Heart left ventricle (tissue), 16 donors: ENCODE results near the gene TEX36. TPM values are rescaled to one million over a fixed set of nuclear protein-coding genes. Genes with fewer than 3 reads are reported as not detected.
A peak's percentile ranks its signal among the peaks of the same experiment; 100 is the strongest.
"Not testable (repeated sequence)": the region's sequence is repeated elsewhere in the genome, so short reads cannot be mapped to it uniquely, and the experiment has no call there.

Experiments used
- ATAC-seq, 4 donors: fragments of 200-7000 bp; cut with Tn5 transposase; one replicate each; pipeline ENCODE4 v1.9.1; 2020 to 2022; ENCODE audit warnings: moderate library complexity in 4 of 4, mild to moderate bottlenecking in 3 of 4, moderate number of reproducible peaks in 1 of 4
- DNase-seq, 5 donors: peaks; one replicate each; pipeline ENCODE4 v3.0.0-alpha.2; 2020
- H3K27ac ChIP-seq, 12 donors: fragments of 200-600 bp; sonication (generic) in 4 of 12; one replicate each; pipeline versions ENCODE4 v1.5.0 to v1.8.0; 2016 to 2022; ENCODE audit warnings: mild to moderate bottlenecking in 2 of 12
- H3K27me3 ChIP-seq, 9 donors: fragments of 200-600 bp; sonication (generic) in 2 of 9; one replicate each; pipeline versions ENCODE4 v1.5.1 to v1.8.0; 2016 to 2022; ENCODE audit warnings: mild to moderate bottlenecking in 3 of 9
- H3K36me3 ChIP-seq, 9 donors: fragments of 200-600 bp; sonication (generic) in 2 of 9; one replicate each; pipeline versions ENCODE4 v1.5.0 to v1.8.0; 2018 to 2022; ENCODE audit warnings: mild to moderate bottlenecking in 2 of 9
- H3K4me1 ChIP-seq, 12 donors: fragments of 200-600 bp; sonication (generic) in 4 of 12; one replicate each; pipeline versions ENCODE4 v1.5.0 to v1.8.0; 2016 to 2022; ENCODE audit warnings: mild to moderate bottlenecking in 3 of 12
- H3K4me3 ChIP-seq, 12 donors: fragments of 200-600 bp; sonication (generic) in 4 of 12; one replicate each; pipeline versions ENCODE4 v1.5.0 to v1.8.0; 2017 to 2022; ENCODE audit warnings: mild to moderate bottlenecking in 9 of 12, moderate library complexity in 4 of 12
- H3K9me3 ChIP-seq, 12 donors: fragments of 200-600 bp; sonication (generic) in 4 of 12; one replicate each; pipeline versions ENCODE4 v1.5.0 to v1.8.0; 2016 to 2022; ENCODE audit warnings: mild to moderate bottlenecking in 1 of 12
- POLR2A ChIP-seq, 2 donors: fragments of 450-650 bp; IDR thresholded peaks; one replicate each; pipeline ENCODE4 v1.6.1; 2017; ENCODE audit warnings: antibody characterized with exemption in 2 of 2, mild to moderate bottlenecking in 2 of 2, moderate library complexity in 2 of 2
- WGBS, 4 donors: extraction: QIAGEN DNeasy Blood & Tissue Kit in 2 of 4; methylation state at CpG; one replicate each; pipeline versions ENCODE4 v1.1.5 to v1.1.7; 2013 to 2018; 5-methylcytosine and 5-hydroxymethylcytosine counted together
- intact Hi-C, 10 donors: fragments of 100-400 bp; cut with DNase I; formaldehyde crosslinking; loops; one replicate each; pipeline versions ENCODE4 v1.11.1 to v1.14.2; 2022
- polyA plus RNA-seq, 2 donors: library from polyadenylated mRNA; stranded (reverse); fragments of 200-250 nt; gene quantifications; one replicate each; pipeline ENCODE4 v1.2.3, GENCODE V29; 2013
- total RNA-seq, 9 donors: library from RNA; depleted of rRNA in 2 of 9; stranded (reverse); fragments of >200 nt in 2 of 9; fragmentation: NEBNext Ultra II Directional in 3 of 9; extraction: Animal tissue kit (Norgen Biotek cat#: 25700) in 3 of 9; gene quantifications; one replicate each; pipeline versions ENCODE4 v1.1.0 to v1.2.4, GENCODE V29; 2016 to 2023
- TF ChIP-seq, protein P1 (sequence below), 12 donors: fragments of 200-600 bp; sonication (generic) in 4 of 12; IDR thresholded peaks; one replicate each; pipeline versions ENCODE4 v1.5.0 to v1.8.0; 2018 to 2022; ENCODE audit warnings: antibody characterized with exemption in 12 of 12, mild to moderate bottlenecking in 5 of 12
- donor health status: ischemic (EF 13 %, LVEDD 7.1; RV severe dilation, severe dysfunction).
- donor health status: healthy with polysubstance abuse.
- donor health status: DM: no; HTN: yes; CAD: no.
- donor health status: DM: no; HTN: no; CAD: no.
- donor health status: ischemic (EF 25% LVEDD 6.9; RV normal size, moderate dysfunction).
- donor health status: ischemic (EF 25% LVEDD 5.7; RV mildly dilated, moderate dysfunction).
- donor health status: healthy.
- donor health status: DM: yes; HTN: yes; CAD: no.
- donor health status: ischemic (EF 35%, LVEDD 5.7; RV mildly dilated, moderate dysfunction).
- donor health status: nonischemic (EF 11% LVEDD 7.7; RV severe dilation, severe dysfunction).
- donor health status: DM: yes; HTN: yes; CAD: no.
- donor health status: PGD.
- donor health status: ischemic (EF 29% LVEDD 5.4; RV normal size, mild dysfunction).
- donor health status: nonischemic (EF 23%, LVEDD 6.1; RV moderate dilation, normal function).

Gene TEX36
- total and polyA plus RNA-seq, 11 donors, result not detected

DNA sequence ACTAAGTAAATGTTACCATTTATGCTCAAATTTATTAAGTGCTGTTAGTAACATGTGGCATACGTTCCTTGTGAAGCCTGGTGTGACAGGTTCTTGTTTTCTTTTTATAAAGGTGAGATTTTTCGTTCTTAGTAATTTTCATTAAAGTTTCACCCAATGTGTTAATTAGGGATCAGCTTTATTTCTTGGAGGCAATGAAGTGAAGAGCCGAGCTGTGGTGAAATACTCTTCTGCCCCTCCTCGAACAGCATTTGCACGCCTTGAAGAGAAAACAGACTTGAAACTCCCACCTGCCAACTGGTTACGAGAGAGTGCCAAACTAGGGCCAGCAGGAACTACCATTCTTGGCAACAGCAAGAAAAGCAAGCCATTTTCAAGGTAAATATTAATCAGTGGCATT, 38.1 kb upstream of the TEX36 start:
- 89 to 92% (median 91%) methylated on average over 6 of the region's 6 CpGs for WGBS, 4 donors
- DNase-seq (no peak), ATAC-seq (no peak)
- TF ChIP-seq, protein P1, sequence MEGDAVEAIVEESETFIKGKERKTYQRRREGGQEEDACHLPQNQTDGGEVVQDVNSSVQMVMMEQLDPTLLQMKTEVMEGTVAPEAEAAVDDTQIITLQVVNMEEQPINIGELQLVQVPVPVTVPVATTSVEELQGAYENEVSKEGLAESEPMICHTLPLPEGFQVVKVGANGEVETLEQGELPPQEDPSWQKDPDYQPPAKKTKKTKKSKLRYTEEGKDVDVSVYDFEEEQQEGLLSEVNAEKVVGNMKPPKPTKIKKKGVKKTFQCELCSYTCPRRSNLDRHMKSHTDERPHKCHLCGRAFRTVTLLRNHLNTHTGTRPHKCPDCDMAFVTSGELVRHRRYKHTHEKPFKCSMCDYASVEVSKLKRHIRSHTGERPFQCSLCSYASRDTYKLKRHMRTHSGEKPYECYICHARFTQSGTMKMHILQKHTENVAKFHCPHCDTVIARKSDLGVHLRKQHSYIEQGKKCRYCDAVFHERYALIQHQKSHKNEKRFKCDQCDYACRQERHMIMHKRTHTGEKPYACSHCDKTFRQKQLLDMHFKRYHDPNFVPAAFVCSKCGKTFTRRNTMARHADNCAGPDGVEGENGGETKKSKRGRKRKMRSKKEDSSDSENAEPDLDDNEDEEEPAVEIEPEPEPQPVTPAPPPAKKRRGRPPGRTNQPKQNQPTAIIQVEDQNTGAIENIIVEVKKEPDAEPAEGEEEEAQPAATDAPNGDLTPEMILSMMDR (IDR thresholded peaks at IDR 0.05), result no peak
- TF ChIP-seq POLR2A (IDR thresholded peaks at IDR 0.05), result no peak
- intact Hi-C loops, result loop anchor here in 2 of 10 donors (10.0 kb wide), 2 partner anchors 556 to 916 kb away; partner anchors contain the start of genes ABRAXAS2 (in 1 of the 2) and CTBP2 (in 1 of the 2)
- Histone ChIP-seq H3K4me1 (peaks cover 3 to 24% (median 13%) of the 10 kb centered on the region in 12 donors), H3K4me3 (peak overlapping the region in 3 of 12 donors; percentile 88 to 98 (median 97)), H3K9me3 (peaks cover 0 to 5% (median 0%) of the 10 kb centered on the region in 12 donors), H3K27ac (no peak overlapping the region), H3K36me3 (peaks cover 0 to 52% (median 49%) of the 10 kb centered on the region in 9 donors), H3K27me3 (no peaks in the 10 kb centered on the region)

DNA sequence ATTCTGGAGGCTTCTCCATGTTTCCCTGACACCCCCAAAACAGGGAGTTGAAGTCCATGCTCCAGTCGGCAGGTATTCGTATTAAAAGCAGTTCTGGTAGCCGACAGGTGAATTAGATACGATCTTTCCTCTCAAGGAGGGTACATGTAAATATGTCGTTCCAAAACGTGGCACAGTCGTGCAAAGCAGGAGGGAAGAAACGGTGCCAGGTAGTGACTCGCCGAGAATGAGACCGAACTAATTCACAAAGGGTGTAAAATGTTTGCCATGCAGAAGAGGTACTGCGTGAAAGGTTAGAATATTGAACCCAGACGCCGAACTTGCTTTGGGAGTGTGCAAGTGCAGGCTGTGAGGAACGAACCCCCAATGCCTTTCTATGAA, 37.0 kb upstream of the TEX36 start:
- H3K27ac ChIP-seq, result peak overlapping the region in 11 of 12 donors; percentile 70 to 93 (median 86)
- peak overlapping the region; percentile 76 to 99 (median 95) for H3K4me3 ChIP-seq
- H3K27me3 ChIP-seq, result no peaks in the 10 kb centered on the region
- peaks cover 0 to 8% (median 0%) of the 10 kb centered on the region in 12 donors for H3K9me3 ChIP-seq
- intact Hi-C loops, result loop anchor here in 2 of 10 donors (10.0 kb wide), 2 partner anchors 555 to 915 kb away; partner anchors contain the start of genes ABRAXAS2 (in 1 of the 2) and CTBP2 (in 1 of the 2)
- WGBS, 4 donors, result 0 to 2% (median 1%) methylated on average over 15 of the region's 15 CpGs
- DNase-seq (no peak), ATAC-seq (no peak)
- peaks cover 3 to 24% (median 13%) of the 10 kb centered on the region in 12 donors for H3K4me1 ChIP-seq
- TF ChIP-seq, protein P1 (IDR thresholded peaks at IDR 0.05), result no peak
- TF ChIP-seq POLR2A (IDR thresholded peaks at IDR 0.05), result no peak
- H3K36me3 ChIP-seq, result peaks cover 0 to 41% (median 39%) of the 10 kb centered on the region in 9 donors

DNA sequence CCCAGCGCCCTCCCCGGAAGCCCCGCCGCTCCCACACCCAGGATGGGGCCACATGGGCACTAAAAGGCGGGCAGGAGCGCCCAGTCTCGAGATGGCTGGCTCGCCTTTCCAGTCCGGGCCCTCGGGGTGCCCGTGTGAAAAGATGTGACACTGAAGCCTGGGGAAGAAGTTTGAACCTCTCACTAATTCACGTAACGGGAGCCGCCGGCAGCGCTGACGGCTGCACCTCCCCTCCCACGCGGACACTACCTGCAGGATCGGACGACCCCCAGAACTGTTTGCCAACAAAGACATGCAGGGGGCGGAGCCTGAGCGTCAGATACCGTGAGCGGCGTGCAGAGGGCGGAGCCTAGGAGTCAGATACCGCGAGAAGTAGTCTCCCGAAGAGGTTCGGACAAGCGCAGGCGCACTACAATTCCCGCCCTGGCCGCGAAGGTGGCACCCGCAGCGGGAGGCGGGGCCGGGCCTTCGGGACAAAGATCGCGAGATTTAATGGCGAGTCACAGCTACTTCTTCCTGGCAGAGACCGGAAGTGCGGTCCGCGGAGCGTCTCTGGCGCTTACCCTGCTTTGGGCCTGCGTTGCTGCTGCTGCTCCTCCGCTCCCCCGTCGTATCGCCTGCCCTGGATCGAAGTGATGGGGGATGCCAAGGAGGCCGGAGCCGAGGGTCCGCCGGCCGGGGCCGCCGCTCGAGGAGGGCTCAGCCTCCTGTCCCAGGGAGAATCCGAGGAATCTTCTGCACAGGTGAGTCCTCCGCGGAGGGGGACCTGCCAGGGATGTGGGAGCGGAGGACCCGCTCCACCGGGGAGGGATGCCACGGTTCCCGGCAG, 36.4 kb upstream of the TEX36 start, which contains the start of gene EDRF1:
Gene EDRF1 (plus strand): TSS at position 537 of the 829 bp plus-strand sequence. CDS start 99 bp downstream, at position 636.
- peaks cover 3 to 24% (median 13%) of the 10 kb centered on the region in 12 donors for H3K4me1 ChIP-seq
- intact Hi-C loops, result loop anchor here in 5 of 10 donors (5.0 to 10.0 kb wide), 4 partner anchors 555 to 915 kb away; partner anchors contain the start of genes CTBP2 (in 2 of the 5) and ABRAXAS2 (in 1 of the 5)
- TF ChIP-seq, protein P1 (IDR thresholded peaks at IDR 0.05), result no peak
- TF ChIP-seq POLR2A (IDR thresholded peaks at IDR 0.05), result peak in 1 of 2 donors; percentile 89
- ATAC-seq (peak; percentile 100), DNase-seq (peak; percentile 99 to 100 (median 99))
- H3K27me3 ChIP-seq, result no peaks in the 10 kb centered on the region
- peak within 1 kb of the TSS; percentile 76 to 99 (median 95) for H3K4me3 ChIP-seq
- peaks cover 0 to 11% (median 0%) of the 10 kb centered on the region in 12 donors for H3K9me3 ChIP-seq
- H3K27ac ChIP-seq, result peak within 1 kb of the TSS; percentile 54 to 93 (median 86)
- 0% methylated on average over 44 to 72 of the region's 72 CpGs for WGBS, 4 donors
- peaks cover 0 to 35% (median 33%) of the 10 kb centered on the region in 9 donors for H3K36me3 ChIP-seq

DNA sequence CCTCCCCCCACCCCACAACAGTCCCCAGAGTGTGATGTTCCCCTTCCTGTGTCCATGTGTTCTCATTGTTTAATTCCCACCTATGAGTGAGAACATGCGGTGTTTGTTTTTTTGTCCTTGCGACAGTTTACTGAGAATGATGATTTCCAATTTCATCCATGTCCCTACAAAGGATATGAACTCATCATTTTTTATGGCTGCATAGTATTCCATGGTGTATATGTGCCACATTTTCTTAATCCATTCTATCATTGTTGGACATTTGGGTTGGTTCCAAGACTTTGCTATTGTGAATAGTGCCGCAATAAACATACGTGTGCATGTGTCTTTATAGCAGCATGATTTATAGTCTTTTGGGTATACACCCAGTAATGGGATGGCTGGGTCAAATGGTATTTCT, 31.8 kb upstream of the TEX36 start:
- not testable (repeated sequence) for H3K4me3 ChIP-seq, H3K27ac ChIP-seq, H3K27me3 ChIP-seq, ATAC-seq, H3K36me3 ChIP-seq, H3K4me1 ChIP-seq, DNase-seq
- intact Hi-C loops, result loop anchor here in 3 of 10 donors (5.0 to 10.0 kb wide), 3 partner anchors 550 to 800 kb away; partner anchors contain the start of gene CTBP2 (in 1 of the 3)
- H3K9me3 ChIP-seq, result peaks cover 0 to 28% (median 3%) of the 10 kb centered on the region in 12 donors
- 86 to 98% (median 96%) methylated on average over 4 of the region's 4 CpGs for WGBS, 4 donors
